T-helper 22 cell (primary cell): Measurements from ENCODE around the gene LRIT2.

ENCODE experiments used
- DNase-seq: peaks from one replicate; pipeline ENCODE4 v3.0.0-alpha.2; 2020; ENCODE audit warnings: low read depth

The LRIT2 gene

DNA sequence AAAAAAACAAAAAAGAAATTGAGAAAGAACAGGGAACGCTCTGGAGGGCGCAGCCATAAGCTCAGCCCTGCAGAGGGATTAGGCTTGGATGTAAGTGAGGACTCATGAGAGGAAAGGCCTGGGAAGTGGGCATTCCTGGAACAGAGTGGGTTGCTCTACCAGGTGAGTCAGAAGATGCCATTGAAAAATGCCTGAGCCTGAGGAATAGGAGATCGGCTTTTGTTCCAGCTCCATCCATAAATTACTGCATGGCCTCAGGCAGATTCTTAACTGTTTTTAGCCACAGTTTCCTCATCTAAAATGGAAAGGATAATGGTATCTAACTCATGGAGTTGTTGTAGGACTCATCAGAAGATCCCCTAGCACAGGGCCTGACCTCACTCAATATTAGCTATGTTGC is 18.4 kb upstream of the LRIT2 start:
- no peak for DNase-seq

DNA sequence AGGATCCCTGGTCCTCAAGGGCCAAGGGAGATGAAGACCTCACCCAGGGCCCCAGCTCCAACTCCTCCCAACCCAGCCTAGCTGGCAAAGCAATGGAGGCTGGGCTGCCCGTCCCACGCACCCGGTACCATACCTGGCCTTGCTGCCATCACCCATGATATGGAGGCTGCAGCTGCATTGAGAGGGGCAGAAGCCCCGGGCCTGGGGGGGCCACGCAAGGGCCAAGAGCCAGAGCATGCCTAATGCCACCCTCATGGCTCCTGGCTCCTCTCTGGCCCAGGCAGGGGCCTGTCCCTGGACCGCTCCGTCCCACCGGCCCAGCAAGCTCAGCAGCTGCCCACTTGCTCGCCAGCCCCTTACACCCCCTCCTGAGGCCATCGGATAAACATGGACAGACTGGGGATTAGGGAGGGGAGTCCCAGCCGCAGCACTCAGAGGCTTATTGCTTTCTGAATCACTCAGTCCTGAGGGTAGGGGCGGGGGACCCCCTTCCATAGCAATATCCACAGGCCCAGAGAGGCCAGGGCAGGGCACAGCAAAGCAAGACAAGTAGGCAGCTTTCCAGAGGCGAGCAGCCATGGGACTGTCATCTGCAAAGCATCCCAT is 15.9 kb upstream of the LRIT2 start, which contains the start of gene LRIT1:
TSS of gene LRIT1 (minus strand) at position 362 of the 606 bp plus-strand sequence. CDS start at position 255, 107 bp downstream.
- no peak for DNase-seq

DNA sequence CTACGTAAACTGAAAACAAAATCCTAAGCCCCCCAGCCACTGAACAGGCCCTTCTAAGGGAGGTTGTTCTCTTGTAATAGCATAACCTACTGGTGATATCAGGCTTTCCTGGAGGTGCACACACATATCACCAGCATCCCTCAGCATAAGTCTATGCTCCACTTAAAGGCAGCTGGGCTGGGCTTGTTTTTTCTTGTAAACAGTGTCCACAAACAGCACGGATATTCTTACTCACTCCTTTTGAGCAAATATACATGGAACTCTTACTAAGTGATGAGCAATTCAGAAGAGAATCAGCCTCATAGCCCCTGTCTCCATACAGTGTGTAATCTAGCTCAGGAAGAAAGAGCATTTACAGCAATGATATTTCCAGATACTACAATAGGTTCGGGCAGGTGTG is 13.6 kb upstream of the LRIT2 start:
- no peak for DNase-seq

GRCh38 chr10:84237199-84238051 is 12.1 kb upstream of the LRIT2 start:
- no peak for DNase-seq

DNA sequence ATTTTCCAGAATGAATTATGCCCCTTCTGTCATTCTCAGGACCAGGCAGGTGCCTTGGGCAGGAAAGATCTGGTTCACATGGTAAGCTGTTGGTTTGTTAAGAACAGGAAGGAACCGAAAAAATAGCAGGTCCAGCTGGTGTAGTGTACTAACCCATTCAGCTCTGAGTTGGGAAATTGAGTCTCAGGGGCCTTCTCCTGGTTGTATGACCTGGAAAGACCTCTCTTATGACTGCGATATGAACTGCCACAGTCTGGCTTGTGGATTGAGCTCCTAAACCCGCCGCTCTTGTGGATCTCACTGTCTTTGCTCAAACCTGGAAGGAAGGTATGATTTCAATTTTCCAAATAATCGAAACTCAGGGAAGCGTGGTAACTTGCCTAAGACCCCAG is 11.5 kb upstream of the LRIT2 start:
- no peak for DNase-seq

DNA sequence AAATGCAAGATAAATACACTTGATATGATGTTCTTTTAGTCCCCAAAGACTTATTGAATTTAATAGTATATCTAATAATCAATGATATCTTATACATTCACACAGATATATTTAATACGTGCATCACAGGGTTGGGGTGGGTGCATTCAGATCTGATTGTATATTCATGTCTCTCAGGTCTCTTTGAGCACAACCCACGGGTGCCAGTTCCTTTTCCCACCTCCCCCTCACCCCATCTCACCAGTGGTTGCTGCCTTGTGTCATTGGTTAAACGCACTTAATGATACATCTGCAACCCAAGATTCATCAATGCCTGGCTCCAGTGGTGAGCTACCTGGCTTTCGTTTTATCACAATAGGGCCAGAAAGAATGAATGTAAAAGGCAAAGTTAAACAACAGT is 9.8 kb upstream of the LRIT2 start:
- no peak for DNase-seq

DNA sequence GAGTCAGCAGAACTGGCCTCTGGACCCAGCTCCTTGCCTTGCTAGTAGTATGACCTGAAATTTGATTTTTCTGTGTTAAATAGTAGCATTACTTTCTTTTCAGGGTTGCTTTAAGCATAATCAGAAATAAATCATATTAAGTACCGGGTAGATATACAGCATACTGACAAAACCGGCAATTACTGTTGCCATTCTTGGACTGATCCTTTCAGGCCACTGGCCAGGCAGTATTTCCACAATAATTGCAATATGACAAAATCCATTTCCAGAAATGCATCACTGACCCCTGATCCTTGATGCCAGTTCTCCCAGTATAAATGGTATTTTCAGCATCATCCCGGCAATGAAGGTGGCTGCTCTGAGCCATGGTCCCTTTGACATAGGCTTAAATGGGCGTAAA is 9.1 kb upstream of the LRIT2 start:
- DNase-seq = no peak

DNA sequence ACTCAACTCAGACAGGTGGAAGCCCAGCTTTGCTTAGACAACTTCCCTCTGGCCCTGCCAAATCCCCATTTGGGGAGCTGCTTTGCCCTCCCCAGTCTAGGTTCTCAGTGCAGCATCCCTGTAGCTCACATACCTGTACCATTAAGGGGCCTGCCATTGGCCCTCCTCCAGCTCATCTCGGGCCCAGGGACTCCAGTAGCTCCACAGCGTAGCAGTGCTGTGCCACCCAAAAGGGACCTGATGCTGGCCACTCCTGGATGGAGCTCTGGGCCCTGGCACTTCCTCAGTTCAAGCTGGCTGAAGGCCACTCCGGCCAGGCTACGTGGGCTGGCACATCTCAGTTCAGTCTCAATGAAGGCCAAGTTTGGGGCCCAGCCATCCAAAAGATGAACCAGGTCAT is 8.6 kb upstream of the LRIT2 start:
- DNase-seq = no peak

- no peak for DNase-seq
These were observed 7.0 kb upstream of the LRIT2 start for GRCh38 chr10:84232376-84232775.

GRCh38 chr10:84230359-84230758 is 5.0 kb upstream of the LRIT2 start:
- no peak for DNase-seq

GRCh38 chr10:84227810-84228209 is 2.5 kb upstream of the LRIT2 start:
- no peak for DNase-seq

DNA sequence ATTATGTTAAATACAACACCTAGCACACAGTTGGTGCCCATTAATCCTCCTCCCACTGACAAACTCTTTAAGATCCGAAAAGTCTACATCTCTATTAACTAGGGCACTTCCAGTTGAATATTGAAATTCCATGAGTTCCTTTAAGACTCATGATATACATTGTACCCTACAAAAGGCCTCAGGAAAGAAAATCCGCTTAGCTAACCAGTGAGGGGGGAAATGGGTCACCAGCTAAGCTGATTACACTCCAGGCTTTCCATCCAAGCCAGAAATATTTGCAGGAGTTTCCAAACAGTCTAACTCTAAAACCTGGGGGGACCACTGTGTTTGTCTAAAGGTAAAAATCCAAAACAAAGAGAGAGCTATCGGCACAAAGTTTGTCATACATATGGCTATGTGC is 1.3 kb upstream of the LRIT2 start:
- DNase-seq = no peak

DNA sequence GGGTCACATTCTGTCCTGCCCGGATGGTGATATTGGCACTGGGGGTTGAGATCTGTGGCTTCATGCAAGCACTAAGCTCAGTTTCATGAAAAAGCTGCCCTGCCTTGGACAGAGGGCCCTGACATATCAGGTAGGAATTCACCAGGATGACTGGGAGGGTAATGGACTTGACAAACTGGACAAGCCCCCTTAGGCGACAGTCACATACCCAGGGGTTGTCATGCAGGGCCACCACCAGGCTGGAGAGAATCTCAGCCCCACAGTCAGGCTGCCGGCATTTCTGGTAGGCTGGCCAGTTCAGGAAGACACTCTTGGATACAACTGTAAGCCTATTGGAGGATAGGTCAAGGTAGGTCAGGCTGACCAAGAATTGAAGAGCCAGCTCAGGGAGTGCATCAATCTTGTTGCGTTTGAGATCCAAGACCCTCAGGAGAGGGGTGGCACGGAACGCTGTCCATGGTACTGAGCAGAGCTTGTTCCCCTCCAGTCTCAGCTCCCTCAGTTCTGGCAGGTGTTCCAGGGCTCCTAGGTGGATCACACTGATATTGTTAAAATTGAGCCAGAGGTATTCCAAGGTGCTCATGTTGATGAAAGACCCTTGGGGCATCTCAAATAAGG is 824 bp downstream of the LRIT2 start:
- no peak for DNase-seq

- no peak for DNase-seq
These were observed 3.4 kb downstream of the LRIT2 start for GRCh38 chr10:84221916-84222315.

DNA sequence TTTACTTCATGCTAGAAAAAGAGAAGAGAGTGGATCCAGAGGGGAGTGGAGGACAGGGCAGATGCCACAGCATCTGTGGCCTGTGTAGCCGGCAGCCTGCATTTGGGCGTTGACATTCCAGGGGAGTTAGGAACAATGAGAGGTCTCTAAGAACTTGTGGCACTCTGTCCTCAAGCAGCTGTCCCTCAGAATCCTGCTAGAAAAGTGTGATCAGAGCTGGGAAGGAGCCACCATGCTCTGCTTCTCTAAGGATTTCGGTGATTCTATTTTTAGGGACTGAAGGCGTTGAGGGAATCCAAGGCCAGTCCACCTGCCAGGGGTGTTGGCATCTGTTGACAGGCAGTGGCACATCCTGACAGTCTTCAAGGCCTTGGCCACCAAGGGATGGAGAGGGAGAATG is 7.6 kb downstream of the LRIT2 start:
- no peak for DNase-seq

- DNase-seq = no peak
These were observed 8.5 kb downstream of the LRIT2 start for GRCh38 chr10:84216834-84217233.

- DNase-seq = no peak
These were observed 10.6 kb downstream of the LRIT2 start for GRCh38 chr10:84214612-84215235.

- no peak for DNase-seq
These were observed 11.2 kb downstream of the LRIT2 start for GRCh38 chr10:84214046-84214572.

GRCh38 chr10:84213076-84213475 is 12.3 kb downstream of the LRIT2 start:
- DNase-seq = no peak

DNA sequence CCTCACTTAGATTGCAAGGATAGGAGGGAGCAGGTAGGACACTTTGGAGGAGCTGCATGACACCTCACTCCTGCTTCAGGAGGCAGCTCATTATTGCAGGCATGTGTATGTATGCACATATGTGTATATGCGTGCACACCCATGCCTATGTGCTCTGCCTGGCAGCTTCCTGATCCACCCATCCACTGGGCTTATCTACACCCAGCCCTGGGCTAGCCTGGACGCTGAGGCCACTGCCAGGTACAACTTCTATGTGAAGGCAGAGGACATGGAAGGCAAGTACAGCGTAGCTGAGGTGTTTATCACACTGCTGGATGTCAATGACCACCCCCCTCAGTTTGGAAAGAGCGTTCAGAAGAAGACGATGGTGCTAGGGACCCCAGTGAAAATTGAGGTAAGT is 13.3 kb downstream of the LRIT2 start:
- no peak for DNase-seq

- DNase-seq = no peak
These were observed 13.8 kb downstream of the LRIT2 start for GRCh38 chr10:84211566-84211965.

DNA sequence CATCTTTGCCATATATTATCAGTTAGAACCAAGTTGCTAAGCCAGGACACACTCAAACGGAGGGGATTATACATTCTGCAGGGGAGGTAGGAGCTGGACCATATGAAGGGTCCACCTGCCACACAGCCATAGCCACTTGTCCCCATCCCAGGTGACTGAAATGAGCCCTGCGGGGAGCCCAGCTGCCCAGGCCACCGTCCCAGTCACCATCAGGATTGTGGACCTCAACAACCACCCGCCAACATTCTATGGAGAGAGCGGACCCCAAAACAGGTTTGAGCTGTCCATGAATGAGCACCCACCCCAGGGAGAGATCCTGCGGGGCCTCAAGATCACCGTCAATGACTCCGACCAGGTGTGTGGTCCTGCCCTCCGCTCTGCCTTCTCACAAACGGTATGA is 17.3 kb downstream of the LRIT2 start:
- DNase-seq = no peak
